BLaER1 treated with 17β-estradiol and CSF1 and Interleukin-3, amounts not matched to agents 10 nM and 100 nM (cell line): ENCODE data around the gene ADCK2.
"Not testable (repeated sequence)": the region's sequence is repeated elsewhere in the genome, so short reads cannot be mapped to it uniquely, and the experiment has no call there.

ENCODE experiments used
- H3K27ac ChIP-seq, 11 experiments: shearing (Covaris generic); formaldehyde crosslinking; 2 replicates each; pipeline ENCODE4 v1.8.1; 2022
- H3K27me3 ChIP-seq, 11 experiments: shearing (Covaris generic); formaldehyde crosslinking; 2 replicates each; pipeline ENCODE4 v1.8.1; 2022
- H3K36me3 ChIP-seq, 11 experiments: shearing (Covaris generic); formaldehyde crosslinking; 2 replicates each; pipeline ENCODE4 v1.8.1; 2022
- H3K4me1 ChIP-seq, 10 experiments: shearing (Covaris generic); formaldehyde crosslinking; 2 replicates each; pipeline ENCODE4 v1.8.1; 2022
- H3K4me2 ChIP-seq, 11 experiments: shearing (Covaris generic); formaldehyde crosslinking; 2 replicates each; pipeline ENCODE4 v1.8.1; 2022
- H3K4me3 ChIP-seq, 10 experiments: shearing (Covaris generic); formaldehyde crosslinking; 2 replicates each; pipeline ENCODE4 v1.8.1; 2022
- H3K9ac ChIP-seq, 11 experiments: shearing (Covaris generic); formaldehyde crosslinking; 2 replicates each; pipeline ENCODE4 v1.8.1; 2022
- H3K9me3 ChIP-seq, 11 experiments: shearing (Covaris generic); formaldehyde crosslinking; replicated peaks in 1 of 11; 2 replicates each; pipeline ENCODE4 v1.8.1; 2022
- H4K20me1 ChIP-seq, 11 experiments: shearing (Covaris generic); formaldehyde crosslinking; 2 replicates each; pipeline ENCODE4 v1.8.1; 2022
- Cebpa-rat ChIP-seq, 11 experiments: shearing (Covaris generic); IDR thresholded peaks; 2 replicates each; pipeline ENCODE4 v1.8.1; 2022

ADCK2 gene

DNA sequence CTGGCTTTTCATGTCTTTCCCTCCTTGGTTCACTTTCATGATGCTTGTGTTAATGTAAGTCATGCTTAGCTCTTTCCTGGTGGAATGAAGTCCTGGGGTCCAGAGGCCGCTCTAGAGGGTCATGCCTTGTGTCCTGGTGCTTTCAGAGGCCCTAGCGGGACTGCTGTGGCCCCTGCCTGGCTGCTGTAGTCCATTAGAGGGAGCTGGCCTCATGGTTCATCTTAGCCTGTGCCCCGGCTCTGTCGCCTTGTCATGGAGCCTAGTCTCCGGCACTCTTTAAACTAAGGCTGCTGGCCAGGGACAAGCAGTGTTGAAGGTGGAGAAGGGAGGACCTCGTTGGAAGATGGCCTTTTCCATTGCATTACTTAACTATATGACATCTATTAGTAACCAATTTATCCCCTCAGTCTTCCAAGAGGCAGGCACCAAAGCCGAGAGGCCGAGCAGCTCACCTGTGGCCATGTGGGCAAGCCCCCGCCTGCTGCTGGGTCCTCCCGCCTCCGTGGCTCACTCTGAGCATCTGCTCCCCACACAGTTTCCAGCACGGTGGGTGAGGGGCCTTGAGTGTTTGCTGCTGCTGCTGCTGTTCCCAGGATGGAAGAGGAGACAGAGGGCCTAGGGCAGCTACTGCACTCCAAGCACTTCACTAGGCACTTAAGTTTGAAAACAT is 18.8 kb downstream of the ADCK2 start:
- Histone ChIP-seq H3K27me3 (no peaks in the 10 kb centered on the region), H3K9ac (no peak overlapping the region), H3K9me3 (no peaks in the 10 kb centered on the region), H3K4me3 (no peak overlapping the region), H3K4me1 (peaks cover 6 to 12% (median 9%) of the 10 kb centered on the region in 10 experiments), H3K27ac (no peak overlapping the region), H3K4me2 (no peak overlapping the region), H4K20me1 (no peaks in the 10 kb centered on the region; a peak in 1 of 22 replicates), H3K36me3 (peaks cover 31 to 76% (median 65%) of the 10 kb centered on the region in 11 experiments; a peak in 21 of 22 replicates)
- TF ChIP-seq Cebpa-rat (IDR thresholded peaks at IDR 0.05): no peak

DNA sequence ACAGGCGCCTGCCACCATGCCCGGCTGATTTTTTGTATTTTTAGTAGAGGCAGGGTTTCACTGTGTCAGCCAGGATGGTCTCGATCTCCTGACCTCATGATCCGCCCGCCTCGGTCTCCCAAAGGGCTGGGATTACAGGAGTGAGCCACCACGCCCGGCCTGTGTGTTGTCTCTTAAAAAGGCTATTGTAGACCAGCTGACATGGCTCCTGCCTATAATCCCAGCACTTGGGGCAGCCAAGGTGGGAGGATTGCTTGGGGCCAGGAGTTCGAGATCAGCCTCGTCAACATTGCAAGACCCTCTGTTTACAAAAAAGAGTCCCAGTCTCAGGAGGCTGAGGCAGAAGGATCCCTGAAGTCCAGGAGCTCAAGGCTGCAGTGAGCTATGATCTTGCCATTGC is 21.1 kb downstream of the ADCK2 start:
- not testable (repeated sequence) for H3K4me2 ChIP-seq, H3K9me3 ChIP-seq, H3K4me3 ChIP-seq, H3K27ac ChIP-seq, H3K27me3 ChIP-seq, H3K9ac ChIP-seq
- H4K20me1 ChIP-seq: peaks cover 0 to 20% (median 15%) of the 10 kb centered on the region in 11 experiments; a peak in 17 of 22 replicates
- peaks cover 19 to 25% (median 22%) of the 10 kb centered on the region in 10 experiments for H3K4me1 ChIP-seq
- peaks cover 15 to 53% (median 43%) of the 10 kb centered on the region in 11 experiments; a peak in 21 of 22 replicates for H3K36me3 ChIP-seq

DNA sequence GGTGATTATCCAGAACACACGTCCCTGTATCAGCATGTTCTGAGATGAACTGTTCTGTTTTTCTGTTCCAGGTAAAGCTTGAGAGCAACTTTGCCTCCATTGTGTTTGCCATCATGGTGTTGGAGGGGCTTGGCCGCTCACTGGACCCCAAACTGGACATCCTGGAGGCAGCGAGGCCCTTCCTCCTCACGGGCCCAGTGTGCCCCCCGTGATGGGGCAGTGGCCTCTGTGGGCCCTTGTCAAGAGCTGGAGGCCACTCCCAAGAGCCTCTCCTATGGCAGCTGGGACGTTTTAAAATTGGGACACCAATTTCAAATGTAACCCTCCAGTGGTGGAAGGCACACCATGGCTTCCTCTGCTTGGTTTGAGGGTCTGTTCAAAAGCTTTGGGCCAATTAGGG is 21.8 kb downstream of the ADCK2 start:
- Histone ChIP-seq H3K36me3 (peaks cover 16 to 51% (median 40%) of the 10 kb centered on the region in 11 experiments), H3K27me3 (no peaks in the 10 kb centered on the region)

DNA sequence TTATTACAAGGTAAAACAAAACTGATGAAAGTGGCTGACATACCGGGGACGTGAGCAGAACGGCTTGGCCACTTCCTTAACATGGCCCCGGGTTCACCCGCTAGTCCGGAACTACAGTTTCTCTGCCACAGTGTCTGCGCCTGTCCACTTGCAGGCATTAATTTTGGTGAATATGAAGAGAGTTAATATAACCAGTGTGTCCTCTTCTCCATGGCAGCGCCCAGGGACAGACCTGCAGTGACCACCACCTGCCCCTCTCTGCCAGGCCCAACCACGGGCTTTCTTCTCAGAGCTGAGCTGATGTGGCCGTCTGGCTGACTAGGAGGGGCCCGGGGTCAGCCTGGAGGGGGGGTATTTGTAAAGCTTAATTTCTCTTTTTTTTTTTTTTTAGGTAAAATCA is 22.6 kb downstream of the ADCK2 start:
- Histone ChIP-seq H3K4me3 (no peak overlapping the region), H3K4me2 (peak overlapping the region in 7 of 11 experiments; percentile 87 to 98 (median 95); a peak in 7 of 22 replicates), H3K4me1 (peaks cover 19 to 31% (median 23%) of the 10 kb centered on the region in 10 experiments), H3K9me3 (no peaks in the 10 kb centered on the region), H3K36me3 (peaks cover 11 to 53% (median 36%) of the 10 kb centered on the region in 11 experiments; a peak in 21 of 22 replicates), H4K20me1 (peaks cover 6 to 35% (median 30%) of the 10 kb centered on the region in 11 experiments; a peak in 20 of 22 replicates), H3K9ac (peak overlapping the region in 2 of 11 experiments; percentile 89 to 91; a peak in 3 of 22 replicates), H3K27ac (no peak overlapping the region), H3K27me3 (no peaks in the 10 kb centered on the region)
- no peak for TF ChIP-seq Cebpa-rat (IDR thresholded peaks at IDR 0.05)

More for the DNA sequence above, 21.8 kb downstream of the ADCK2 start:
- Histone ChIP-seq H3K27ac (no peak overlapping the region), H3K9me3 (no peaks in the 10 kb centered on the region), H4K20me1 (peaks cover 2 to 27% (median 22%) of the 10 kb centered on the region in 11 experiments; a peak in 19 of 22 replicates), H3K4me3 (no peak overlapping the region), H3K4me1 (peaks cover 19 to 29% (median 23%) of the 10 kb centered on the region in 10 experiments), H3K9ac (no peak overlapping the region), H3K4me2 (no peak overlapping the region)
- no peak for TF ChIP-seq Cebpa-rat (IDR thresholded peaks at IDR 0.05)

DNA sequence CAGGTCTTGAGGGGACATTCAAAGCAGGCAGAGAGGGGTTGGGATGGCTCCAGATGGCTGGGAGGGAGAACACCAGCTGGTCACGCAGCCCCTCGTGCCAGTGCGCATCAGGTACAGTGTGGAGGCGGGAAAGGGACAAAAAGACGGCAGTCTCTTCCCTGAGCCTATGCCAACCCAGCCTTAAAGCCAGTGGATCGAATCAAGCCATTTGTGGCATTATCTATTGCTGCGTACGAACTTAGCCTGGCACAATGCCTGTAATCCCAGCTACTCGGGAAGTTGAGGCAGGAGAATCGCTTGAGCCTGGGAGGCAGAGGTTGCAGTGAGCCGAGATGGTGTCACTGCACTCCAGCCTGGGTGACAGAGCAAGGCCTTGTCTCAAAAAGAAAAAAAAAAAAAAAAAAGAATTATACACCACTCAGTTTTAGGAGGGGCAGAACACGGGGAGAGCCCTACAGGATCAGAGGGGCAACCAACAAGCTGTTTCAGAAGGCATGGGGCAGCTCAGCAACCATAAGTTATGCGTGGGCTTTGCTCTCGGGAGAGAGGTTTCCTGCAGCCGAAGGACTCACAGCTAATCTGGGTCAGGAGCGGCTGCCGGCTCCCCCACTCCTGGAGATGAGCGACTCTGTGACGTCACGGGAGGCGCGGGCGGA is 23.4 kb downstream of the ADCK2 start:
- Histone ChIP-seq H4K20me1 (peaks cover 9 to 43% (median 38%) of the 10 kb centered on the region in 11 experiments; a peak in 21 of 22 replicates), H3K27me3 (no peaks in the 10 kb centered on the region), H3K36me3 (peaks cover 11 to 54% (median 33%) of the 10 kb centered on the region in 11 experiments; a peak in 21 of 22 replicates), H3K4me1 (peaks cover 19 to 31% (median 23%) of the 10 kb centered on the region in 10 experiments), H3K4me2 (peak overlapping the region; percentile 87 to 98 (median 91)), H3K9me3 (no peaks in the 10 kb centered on the region), H3K4me3 (peak overlapping the region; percentile 74 to 94 (median 84)), H3K27ac (peak overlapping the region; percentile 85 to 93 (median 88)), H3K9ac (peak overlapping the region; percentile 85 to 94 (median 89))
- no peak for TF ChIP-seq Cebpa-rat (IDR thresholded peaks at IDR 0.05)

DNA sequence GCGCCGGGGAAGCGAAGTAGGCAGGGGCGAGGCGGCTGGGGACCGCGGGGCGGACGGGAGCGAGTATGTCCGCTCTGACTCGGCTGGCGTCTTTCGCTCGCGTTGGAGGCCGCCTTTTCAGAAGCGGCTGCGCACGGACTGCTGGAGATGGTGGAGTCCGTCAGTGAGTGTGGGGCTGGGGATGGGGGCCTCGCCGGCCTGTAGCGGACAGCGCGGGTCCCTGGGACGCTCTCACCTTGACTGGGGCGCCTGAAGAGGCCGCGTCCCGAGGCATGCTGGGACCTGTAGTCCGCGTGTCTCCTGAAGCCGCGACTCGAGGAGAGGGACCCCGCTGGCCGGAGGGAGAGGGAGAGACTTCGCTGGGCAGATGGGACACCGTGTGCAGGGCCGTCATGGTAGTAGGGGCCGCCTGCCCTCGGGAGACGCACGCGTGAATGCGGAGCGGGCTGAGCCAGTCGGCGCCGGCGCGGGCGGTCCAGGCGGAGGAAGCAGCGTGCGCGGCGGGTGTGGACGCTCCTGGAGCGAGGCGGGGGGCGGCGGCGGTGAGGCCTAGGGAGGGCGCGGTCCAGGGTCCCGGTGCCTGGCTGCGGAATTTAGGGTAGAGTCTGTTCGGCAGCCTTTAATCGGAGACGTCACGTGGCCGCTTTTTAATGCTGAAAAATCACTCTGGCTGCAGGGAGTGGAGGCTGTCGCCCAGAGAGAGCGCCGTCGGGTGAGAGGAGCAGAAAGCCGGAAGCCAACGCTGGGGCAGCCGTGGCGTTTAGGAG is 24.1 kb downstream of the ADCK2 start, which contains the start of gene NDUFB2:
TSS of gene NDUFB2 (plus strand) at position 29 of the 767 bp plus-strand sequence. CDS start at position 66, 37 bp downstream.
- TF ChIP-seq Cebpa-rat (IDR thresholded peaks at IDR 0.05): no peak
- Histone ChIP-seq H4K20me1 (peaks cover 16 to 50% (median 45%) of the 10 kb centered on the region in 11 experiments; a peak in 21 of 22 replicates), H3K27ac (peak within 1 kb of the TSS; percentile 85 to 93 (median 88)), H3K4me1 (peaks cover 19 to 31% (median 23%) of the 10 kb centered on the region in 10 experiments), H3K4me2 (peak within 1 kb of the TSS; percentile 87 to 98 (median 91)), H3K9ac (peak within 1 kb of the TSS; percentile 85 to 94 (median 89)), H3K27me3 (no peaks in the 10 kb centered on the region), H3K9me3 (no peaks in the 10 kb centered on the region), H3K4me3 (peak within 1 kb of the TSS; percentile 74 to 94 (median 84)), H3K36me3 (peaks cover 10 to 47% (median 26%) of the 10 kb centered on the region in 11 experiments; a peak in 21 of 22 replicates)

DNA sequence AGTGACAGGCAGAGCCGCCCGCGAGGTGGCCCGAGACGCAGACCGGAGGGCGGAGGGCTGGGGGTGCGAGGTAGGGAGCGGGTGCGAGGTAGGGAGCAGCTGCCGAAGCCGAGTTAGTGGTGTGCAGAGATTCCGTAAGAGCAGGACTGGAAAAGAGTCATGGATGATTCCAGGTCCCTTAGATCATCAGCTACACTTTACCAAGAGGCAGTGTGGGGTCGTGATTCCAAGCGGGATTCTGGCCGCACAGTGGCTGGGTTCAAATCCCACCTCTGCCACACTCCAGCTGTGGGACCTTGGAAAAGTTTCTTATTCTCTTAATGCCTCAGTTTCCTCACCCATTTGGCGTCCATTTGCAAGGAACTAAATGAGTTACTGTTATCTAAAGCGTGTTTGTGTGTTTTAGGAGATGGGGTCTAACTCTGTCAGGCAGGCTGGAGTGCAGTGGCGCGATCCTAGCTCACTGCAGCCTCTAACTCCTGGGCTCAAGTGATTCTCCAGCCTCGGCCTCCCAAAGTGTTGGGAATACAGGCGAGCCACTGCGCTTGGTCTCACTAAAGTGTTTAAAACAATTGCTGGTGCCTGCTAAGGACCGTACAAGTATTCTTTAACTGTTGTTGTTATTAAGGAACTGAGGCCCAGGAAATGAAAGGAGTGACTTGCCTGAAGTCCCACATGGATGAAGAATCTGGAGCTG is 24.9 kb downstream of the ADCK2 start:
- no peak for TF ChIP-seq Cebpa-rat (IDR thresholded peaks at IDR 0.05)
- H3K27me3 ChIP-seq: no peaks in the 10 kb centered on the region
- H3K4me2 ChIP-seq: peak overlapping the region; percentile 87 to 98 (median 91)
- no peaks in the 10 kb centered on the region for H3K9me3 ChIP-seq
- H3K4me1 ChIP-seq: peaks cover 19 to 31% (median 23%) of the 10 kb centered on the region in 10 experiments
- H3K4me3 ChIP-seq: peak overlapping the region; percentile 74 to 94 (median 84)
- H3K9ac ChIP-seq: peak overlapping the region; percentile 85 to 94 (median 89)
- peaks cover 4 to 41% (median 22%) of the 10 kb centered on the region in 11 experiments; a peak in 20 of 22 replicates for H3K36me3 ChIP-seq
- H4K20me1 ChIP-seq: peaks cover 23 to 57% (median 52%) of the 10 kb centered on the region in 11 experiments; a peak in 21 of 22 replicates
- H3K27ac ChIP-seq: peak overlapping the region; percentile 85 to 93 (median 88)

DNA sequence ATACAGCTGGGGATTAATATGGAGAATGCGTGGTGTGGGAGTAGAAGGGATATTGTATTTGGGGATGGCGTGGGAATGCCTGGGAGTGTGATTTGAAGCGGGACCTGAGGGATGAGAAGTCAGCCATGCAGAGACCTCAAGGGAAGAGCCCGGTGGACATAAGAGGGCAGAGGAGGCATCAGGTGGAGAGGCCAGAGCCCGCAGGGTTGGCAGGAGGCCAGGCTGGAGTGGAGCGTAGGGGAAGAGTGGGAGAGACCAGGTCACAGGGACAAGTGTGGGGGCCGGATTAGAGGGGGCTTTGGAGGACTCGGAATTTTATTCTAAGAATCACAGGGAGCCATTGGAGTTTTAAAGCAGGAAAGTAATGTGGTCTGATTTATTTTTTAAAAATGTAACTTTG is 25.7 kb downstream of the ADCK2 start:
- peaks cover 19 to 31% (median 23%) of the 10 kb centered on the region in 10 experiments for H3K4me1 ChIP-seq
- H3K36me3 ChIP-seq: peaks cover 10 to 43% (median 28%) of the 10 kb centered on the region in 11 experiments; a peak in 21 of 22 replicates
- H3K4me3 ChIP-seq: peak overlapping the region in 5 of 10 experiments; percentile 82 to 94 (median 88); a peak in 6 of 20 replicates
- H4K20me1 ChIP-seq: peaks cover 29 to 66% (median 61%) of the 10 kb centered on the region in 11 experiments; a peak in 21 of 22 replicates
- no peak for TF ChIP-seq Cebpa-rat (IDR thresholded peaks at IDR 0.05)
- H3K9ac ChIP-seq: peak overlapping the region in 6 of 11 experiments; percentile 89 to 94 (median 92); a peak in 6 of 22 replicates
- H3K27me3 ChIP-seq: no peaks in the 10 kb centered on the region
- no peak overlapping the region for H3K27ac ChIP-seq
- no peaks in the 10 kb centered on the region for H3K9me3 ChIP-seq
- H3K4me2 ChIP-seq: peak overlapping the region; percentile 87 to 98 (median 91)
